A549 (cell line): ENCODE measurements around the gene HOXA10. TPM values are rescaled to one million over a fixed set of nuclear protein-coding genes. Genes with fewer than 3 reads are reported as not detected.

Source experiments
- ATAC-seq, 2 experiments: fragments of 200-7000 bp in 1 of 2; fragments of >200 bp in 1 of 2; cut with Nextera tagmentation in 1 of 2; cut with Tn5 transposase in 1 of 2; 3 replicates each; pipeline versions ENCODE4 v1.8.0 to v1.9.1; 2018 to 2020; ENCODE audit warnings: mild to moderate bottlenecking in 1 of 2, moderate library complexity in 1 of 2
- CTCF ChIA-PET: fragments of 300-600 bp; sonication (Branson Sonifier 250); formaldehyde crosslinking; extraction: SDS; loops from one replicate; lab custom pipeline; 2021; ENCODE audit warnings: antibody characterized with exemption, inconsistent platforms; lab: Yijun Ruan, JAX
- POLR2A ChIA-PET: fragments of 350-600 bp; formaldehyde crosslinking; extraction: SDS; loops from one replicate; lab custom pipeline; 2021; ENCODE audit warnings: antibody characterized with exemption, inconsistent platforms; lab: Yijun Ruan, JAX
- DNase-seq, 2 experiments: peaks; one replicate each; pipeline versions ENCODE4 v3.0.0 to v3.0.0-alpha.2; 2011 to 2016; ENCODE audit warnings: low read depth in 1 of 2, low spot score in 1 of 2
- FAIRE-seq: peaks from 2 replicates; lab custom pipeline; 2011; peaks lifted over from hg19 to GRCh38; lab: Jason Lieb, UNC
- H3K27ac ChIP-seq, 2 experiments: fragments of >200 bp; sonication (Bioruptor Twin); formaldehyde crosslinking; 3 replicates each; pipeline ENCODE4 v1.5.1; 2016 to 2017
- H3K4me1 ChIP-seq: fragments of >200 bp; sonication (Bioruptor Twin); formaldehyde crosslinking; 3 replicates; pipeline ENCODE4 v1.6.1; 2016
- H3K4me2 ChIP-seq: fragments of >200 bp; sonication (Bioruptor Twin); formaldehyde crosslinking; 3 replicates; pipeline ENCODE4 v1.6.1; 2016
- H3K4me3 ChIP-seq: fragments of >200 bp; sonication (Bioruptor Twin); formaldehyde crosslinking; 3 replicates; pipeline ENCODE4 v1.5.1; 2016
- H3K9me3 ChIP-seq: fragments of >200 bp; sonication (Bioruptor Twin); formaldehyde crosslinking; 3 replicates; pipeline ENCODE4 v1.6.1; 2016
- BHLHE40 ChIP-seq: IDR thresholded peaks from 2 replicates; pipeline ENCODE4 v1.6.1; 2012; ENCODE audit warnings: low read depth, low read length, inconsistent platforms
- CBX2 ChIP-seq: fragments of 200-600 bp; sonication (generic); IDR thresholded peaks from 2 replicates; pipeline ENCODE4 v1.6.1; 2016; ENCODE audit warnings: low read depth, mild to moderate bottlenecking, borderline replicate concordance
- E2F6 ChIP-seq: IDR thresholded peaks from 2 replicates; pipeline ENCODE4 v1.6.1; 2012; ENCODE audit warnings: low read depth, borderline replicate concordance
- ELK1 ChIP-seq: fragments of 150-350 bp; IDR thresholded peaks from 2 replicates; pipeline ENCODE4 v1.6.1; 2014; ENCODE audit warnings: low read depth, mild to moderate bottlenecking, low read length
- EP300 ChIP-seq, 2 experiments: fragments of >200 bp; sonication (Bioruptor Twin); formaldehyde crosslinking; IDR thresholded peaks; 2 replicates in 1 of 2; 3 replicates in 1 of 2; pipeline ENCODE4 v1.6.1; 2016 to 2017
- HDAC2 ChIP-seq: fragments of 200-600 bp; sonication (generic); IDR thresholded peaks from 2 replicates; pipeline ENCODE4 v1.6.1; 2016
- JUNB ChIP-seq: fragments of >200 bp; sonication (Bioruptor Twin); formaldehyde crosslinking; IDR thresholded peaks from 2 replicates; pipeline ENCODE4 v1.6.1; 2016
- KDM1A ChIP-seq: fragments of 200-600 bp; sonication (generic); IDR thresholded peaks from 2 replicates; pipeline ENCODE4 v1.6.1; 2016; ENCODE audit warnings: low read depth, mild to moderate bottlenecking
- MAZ ChIP-seq: fragments of 150-350 bp; IDR thresholded peaks from 2 replicates; pipeline ENCODE4 v1.6.1; 2014; ENCODE audit warnings: antibody characterized with exemption, low read depth, low read length, borderline replicate concordance
- MYC ChIP-seq: IDR thresholded peaks from 2 replicates; pipeline ENCODE4 v1.6.1; 2012; ENCODE audit warnings: mild to moderate bottlenecking, inconsistent platforms, low read length, improper control_type of control experiment, borderline replicate concordance
- NFE2L2 ChIP-seq: fragments of 150-350 bp; conservative IDR thresholded peaks from 2 replicates; pipeline ENCODE4 v1.6.1; 2014; ENCODE audit warnings: low read length
- NPAS2 ChIP-seq: fragments of 250-450 bp; sonication (Bioruptor Pico); IDR thresholded peaks from 2 replicates; pipeline ENCODE4 v1.8.0; 2022; ENCODE audit warnings: mild to moderate bottlenecking, moderate library complexity, borderline replicate concordance
- NR3C1 ChIP-seq: fragments of >200 bp; sonication (Bioruptor Twin); formaldehyde crosslinking; IDR thresholded peaks from 3 replicates; pipeline ENCODE4 v1.6.1; 2017
- PHF8 ChIP-seq: fragments of 200-600 bp; sonication (generic); IDR thresholded peaks from 2 replicates; pipeline ENCODE4 v1.6.1; 2016; ENCODE audit warnings: low read depth, mild to moderate bottlenecking, antibody characterized with exemption, moderate library complexity, borderline replicate concordance
- POLR2AphosphoS2 ChIP-seq: conservative IDR thresholded peaks from 2 replicates; pipeline ENCODE4 v1.6.1; 2012; ENCODE audit warnings: low read length, improper control_type of control experiment, inconsistent platforms
- REST ChIP-seq: fragments of 200-600 bp; sonication (generic); IDR thresholded peaks from 2 replicates; pipeline ENCODE4 v1.6.1; 2016; ENCODE audit warnings: antibody characterized with exemption, mild to moderate bottlenecking, moderate library complexity
- SMC3 ChIP-seq: fragments of >200 bp; sonication (Bioruptor Twin); formaldehyde crosslinking; IDR thresholded peaks from 3 replicates; pipeline ENCODE4 v1.6.1; 2018; ENCODE audit warnings: inconsistent platforms
- SREBF2 ChIP-seq: fragments of 450-650 bp; IDR thresholded peaks from 2 replicates; pipeline ENCODE4 v1.6.1; 2014; ENCODE audit warnings: mild to moderate bottlenecking, moderate library complexity
- USF2 ChIP-seq: fragments of 450-650 bp; IDR thresholded peaks from 2 replicates; pipeline ENCODE4 v1.6.1; 2014; ENCODE audit warnings: antibody characterized with exemption
- ZC3H11A ChIP-seq: fragments of 450-650 bp; IDR thresholded peaks from 2 replicates; pipeline ENCODE4 v1.6.1; 2014; ENCODE audit warnings: antibody characterized with exemption, mild to moderate bottlenecking
- ZFP36 ChIP-seq: fragments of 450-650 bp; IDR thresholded peaks from 2 replicates; pipeline ENCODE4 v1.6.1; 2014; ENCODE audit warnings: borderline replicate concordance; ENCODE audit not compliant: partially characterized antibody
- WGBS: methylation state at CpG from one replicate; pipeline ENCODE4 v1.1.6; 2017; ENCODE audit errors: missing lambda C conversion rate; 5-methylcytosine and 5-hydroxymethylcytosine counted together
- polyA plus RNA-seq, 4 experiments: library from polyadenylated mRNA; depleted of rRNA in 3 of 4; stranded (reverse); fragments of >200 nt; fragmentation: RNase III in 1 of 4; extraction: RNeasy Plus Mini Kit Qiagen cat#74134 plus additional on column Dnase treatment in 1 of 4; gene quantifications; 2 replicates in 3 of 4; 3 replicates in 1 of 4; pipeline ENCODE4 v1.2.3, GENCODE V29; 2011 to 2017

Gene HOXA10
- polyA plus RNA-seq, 2 of the 4 experiments (the other 2 are of a cell fraction) = 5.2 to 7.7 TPM

- H3K9me3 ChIP-seq = no peaks in the 10 kb centered on the region
- no peak for FAIRE-seq
- CTCF ChIA-PET = interaction anchor here (0.7 to 11.1 kb wide), 34 partner anchors 8 to 1257 kb away, joined by 3 to 160 read pairs (median 5); partner anchors contain the start of genes HOXA4, HOXA5 and HOXA9
- 20% methylated on average over 11 of the region's 13 CpGs for WGBS
- H3K4me2 ChIP-seq = peak overlapping the region; percentile 90
- peaks cover 16% of the 10 kb centered on the region for H3K4me1 ChIP-seq
- peak overlapping the region; percentile 49 for H3K4me3 ChIP-seq
- no peak for TF ChIP-seq ELK1
- no peak for TF ChIP-seq REST
- TF ChIP-seq ZFP36 = no peak
- no peak for TF ChIP-seq POLR2AphosphoS2
- no peak for TF ChIP-seq E2F6
- no peak for TF ChIP-seq BHLHE40
- no peak for TF ChIP-seq SREBF2
- no peak for TF ChIP-seq KDM1A
- no peak for TF ChIP-seq USF2
- TF ChIP-seq MAZ = no peak
- no peak for TF ChIP-seq PHF8
- no peak for TF ChIP-seq MYC
- TF ChIP-seq, all 56 proteins: peak for 0
- H3K27ac ChIP-seq = peak overlapping the region; percentile 88 to 90
- DNase-seq (no peak), ATAC-seq (peak; percentile 69 to 75)
- POLR2A ChIA-PET = interaction anchor here (0.5 to 2.1 kb wide), 7 partner anchors 11 to 950 kb away, joined by 3 to 14 read pairs (median 4); partner anchors contain the start of gene HNRNPA2B1
Measured at GRCh38 chr7:27149842-27150567, 24.1 kb downstream of the HOXA10 start.

- FAIRE-seq (no peak), ATAC-seq (no peak), DNase-seq (no peak)
- TF ChIP-seq CBX2 (no peak), JUNB (no peak), PHF8 (no peak), EP300 (IDR thresholded peaks at IDR 0.05) (no peak), NFE2L2 (no peak), NPAS2 (CRISPR knock-in tag) (no peak), ELK1 (no peak), ZC3H11A (no peak), HDAC2 (no peak), SMC3 (no peak), E2F6 (no peak), NR3C1 (no peak)
- no peaks in the 10 kb centered on the region for H3K9me3 ChIP-seq
- H3K4me3 ChIP-seq = peak overlapping the region; percentile 49; the same call in 2 of the 3 replicates
- H3K27ac ChIP-seq = peak overlapping the region; percentile 27 to 52; a peak in 4 of 6 replicates
- CTCF ChIA-PET = interaction anchor here (1.1 to 11.1 kb wide), 19 partner anchors 7 to 1256 kb away, joined by 3 to 160 read pairs (median 5); partner anchors contain the start of genes HOXA4, HOXA5 and HOXA9
- POLR2A ChIA-PET = interaction anchor here (1.0 to 1.7 kb wide), 2 partner anchors 12 to 17 kb away, joined by 3 to 5 read pairs; no protein-coding TSS in a partner anchor
- WGBS = 76% methylated on average over 30 of the region's 30 CpGs
- H3K4me2 ChIP-seq = peak overlapping the region; percentile 90
- peaks cover 16% of the 10 kb centered on the region for H3K4me1 ChIP-seq
Measured at GRCh38 chr7:27148756-27149641, 25.1 kb downstream of the HOXA10 start.
